GM21737 (cell line): ENCODE results near the gene SNRPB2.

Experiments
- ATAC-seq: cut with Tn5 transposase; IDR thresholded peaks from one replicate; pipeline ENCODE4 v1.9.1; 2021; ENCODE audit warnings: mild to moderate bottlenecking, moderate library complexity; ENCODE audit not compliant: unreplicated experiment

The SNRPB2 gene

DNA sequence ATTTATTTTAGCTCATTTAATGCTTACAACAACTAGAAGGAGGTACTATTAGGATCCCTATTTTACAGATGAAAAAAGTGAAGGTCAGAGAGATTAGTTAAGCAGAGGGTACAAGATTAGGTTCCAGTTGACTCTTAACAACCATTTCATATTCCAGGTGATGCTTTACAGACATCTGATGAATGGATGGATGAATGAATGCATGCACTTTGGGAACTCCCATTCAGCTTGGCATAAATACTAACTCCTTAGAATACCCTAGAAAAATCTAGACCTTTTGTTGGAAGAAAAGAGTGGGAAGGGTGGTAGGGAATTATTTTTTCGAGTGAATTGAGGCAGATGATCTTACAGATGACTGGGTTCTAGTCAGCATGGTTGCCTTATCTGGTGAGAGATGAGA lies 746 bp upstream of the SNRPB2 start:
- no peak for ATAC-seq

DNA sequence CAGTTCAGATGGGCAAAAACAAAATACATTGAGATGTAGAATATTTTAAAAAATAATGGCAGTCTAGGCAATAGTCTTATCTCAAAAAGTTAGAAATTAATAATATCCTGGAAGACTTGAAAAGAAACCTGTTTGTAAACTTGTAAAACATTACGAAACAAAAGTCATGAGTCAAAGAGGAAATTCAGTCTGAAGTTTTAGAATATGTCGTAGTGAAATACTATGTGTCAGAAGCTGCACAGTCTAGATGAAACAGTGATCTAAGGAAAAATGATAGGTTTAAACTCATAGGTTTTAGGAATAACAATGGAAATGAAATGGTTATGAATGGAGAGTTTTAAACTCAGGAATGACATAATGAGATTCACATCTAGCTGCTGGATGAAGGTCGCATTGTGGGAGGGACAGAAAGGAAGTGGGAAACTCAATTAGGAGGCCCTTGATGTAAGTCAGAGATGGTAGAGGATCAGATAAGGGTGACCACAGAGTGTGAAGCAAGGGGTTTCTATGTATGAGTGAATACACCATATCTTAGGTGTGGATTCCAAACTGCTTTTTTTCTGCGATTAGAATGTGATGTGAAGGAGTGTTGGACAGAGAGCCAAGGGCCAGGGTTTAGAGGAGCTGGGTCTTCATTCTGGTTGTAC lies 2.8 kb downstream of the SNRPB2 start:
- no peak for ATAC-seq

DNA sequence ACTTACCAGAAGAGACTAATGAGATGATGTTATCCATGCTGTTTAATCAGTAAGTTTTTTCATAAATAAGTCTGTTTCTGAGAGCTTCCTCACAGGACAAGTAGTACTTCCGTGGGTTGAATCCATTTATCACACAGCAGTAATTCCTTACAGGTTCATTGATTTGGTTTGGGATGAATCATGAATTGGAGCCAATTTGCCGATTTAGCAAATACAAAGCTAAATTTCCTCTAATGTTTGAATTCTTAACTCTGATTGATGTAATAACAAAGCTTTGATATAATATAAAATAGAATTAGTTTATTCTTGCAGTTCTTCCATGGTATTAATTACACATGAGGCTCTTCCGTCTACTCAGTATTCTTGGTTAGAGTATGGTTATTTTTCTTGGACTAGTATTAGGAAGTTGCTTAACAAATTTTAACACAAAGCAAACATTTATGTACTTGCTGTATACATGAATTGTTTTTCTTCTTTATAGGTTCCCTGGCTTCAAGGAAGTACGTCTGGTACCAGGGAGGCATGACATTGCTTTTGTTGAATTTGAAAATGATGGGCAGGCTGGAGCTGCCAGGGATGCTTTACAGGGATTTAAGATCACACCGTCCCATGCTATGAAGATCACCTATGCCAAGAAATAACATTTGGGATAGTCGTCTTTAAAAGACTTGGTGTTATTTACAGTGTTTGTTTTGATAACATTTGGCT lies 10.7 kb downstream of the SNRPB2 start:
- no peak for ATAC-seq

DNA sequence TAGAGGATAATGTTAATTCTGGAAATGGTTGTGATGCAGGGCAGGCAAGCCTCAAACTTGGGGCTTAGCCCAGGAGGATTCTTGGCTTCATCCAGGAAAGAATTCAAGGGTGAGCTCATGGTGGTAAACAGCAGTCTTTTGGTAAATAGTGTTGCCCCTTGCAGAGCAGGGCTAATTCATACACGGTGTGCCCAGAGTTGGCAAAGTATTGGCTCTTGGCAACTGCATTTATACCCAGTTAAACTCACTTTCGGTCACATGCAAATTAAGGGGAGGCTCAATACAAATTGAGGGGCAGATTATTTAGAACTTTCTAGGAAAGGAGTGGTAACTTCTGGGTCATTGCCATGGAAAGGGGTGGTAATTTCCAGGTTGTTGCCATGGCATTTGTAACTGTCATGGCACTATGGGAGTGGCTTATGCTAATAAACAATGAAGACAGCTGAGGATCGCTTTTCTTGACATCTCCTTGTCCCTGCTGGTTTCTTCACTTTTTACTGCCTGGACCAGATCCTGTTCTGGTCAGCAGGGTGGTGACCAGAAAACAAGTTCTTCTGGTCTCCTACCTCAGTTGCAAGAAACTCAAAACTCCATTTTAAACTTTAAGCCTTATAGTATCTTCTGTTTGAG lies 14.5 kb downstream of the SNRPB2 start:
- no peak for ATAC-seq

DNA sequence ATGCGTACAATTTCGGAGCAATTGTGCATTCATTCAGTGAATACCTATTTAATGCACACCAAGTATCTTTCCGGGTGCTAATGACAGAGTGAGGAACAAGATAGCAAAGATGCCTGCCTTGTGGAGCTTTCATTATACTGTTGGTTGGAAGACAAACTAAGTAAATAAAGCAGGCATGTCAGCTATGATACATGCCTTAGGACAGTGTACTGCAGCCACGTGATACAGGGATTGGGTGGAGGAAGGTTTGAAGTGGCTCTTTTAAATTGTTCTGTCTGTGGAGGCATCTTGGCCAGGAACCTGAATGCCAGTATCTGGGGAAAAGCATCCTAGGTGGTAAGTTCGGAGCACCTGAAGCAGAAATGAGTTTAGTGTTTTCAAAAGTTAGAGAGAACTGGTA lies 15.4 kb downstream of the SNRPB2 start:
- ATAC-seq, result no peak

DNA sequence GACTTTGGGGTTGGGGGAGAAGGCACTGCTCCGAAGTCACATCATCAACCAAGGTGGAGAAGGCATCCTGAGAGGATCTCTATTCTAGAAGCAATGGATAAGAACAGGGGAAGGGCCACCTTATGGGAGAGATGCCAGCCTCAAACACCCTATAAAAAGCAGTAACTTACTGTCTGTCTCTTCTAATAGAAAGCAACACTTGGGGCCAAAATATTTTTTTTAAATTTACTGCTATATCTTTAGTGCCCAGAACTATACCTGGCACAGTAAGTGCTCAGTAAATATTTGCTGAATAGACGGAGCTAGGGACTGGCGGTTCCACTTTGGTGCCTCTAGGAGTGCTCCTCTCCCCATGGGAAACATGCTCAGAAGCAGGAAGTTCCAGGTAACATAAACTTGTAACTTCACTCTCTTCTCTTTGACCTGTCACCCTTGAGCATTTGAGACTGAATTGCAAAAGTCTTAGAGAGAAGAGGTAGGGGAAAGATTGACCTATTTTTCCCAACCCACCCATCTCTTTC lies 17.5 kb downstream of the SNRPB2 start:
- ATAC-seq, result no peak

DNA sequence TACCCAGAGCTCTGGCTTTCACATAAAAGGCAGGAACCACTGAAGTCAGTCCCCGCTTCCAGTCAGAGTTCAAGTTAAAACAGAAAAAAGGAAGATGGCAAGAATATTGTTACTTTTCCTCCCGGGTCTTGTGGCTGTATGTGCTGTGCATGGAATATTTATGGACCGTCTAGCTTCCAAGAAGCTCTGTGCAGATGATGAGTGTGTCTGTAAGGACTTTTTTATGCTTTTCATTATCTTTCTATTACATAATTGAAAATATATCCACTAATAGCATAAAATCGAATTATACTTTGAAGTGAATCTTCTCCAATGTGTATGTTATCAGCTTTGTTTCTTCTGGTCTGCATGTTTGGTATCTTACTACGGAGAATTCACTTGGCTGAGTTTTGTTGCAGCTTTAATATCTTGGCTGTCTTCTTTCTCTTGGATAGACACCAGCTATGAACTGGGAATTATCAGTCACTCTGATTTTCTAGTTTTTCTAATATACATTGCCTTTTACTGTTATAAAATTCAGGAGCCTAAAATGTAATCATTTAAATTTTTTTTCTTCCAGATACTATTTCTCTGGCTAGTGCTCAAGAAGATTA lies 18.6 kb downstream of the SNRPB2 start, which contains the start of gene OTOR:
TSS of gene OTOR (plus strand) at position 51 of the 593 bp plus-strand sequence. CDS start at position 95, 44 bp downstream.
- no peak for ATAC-seq

DNA sequence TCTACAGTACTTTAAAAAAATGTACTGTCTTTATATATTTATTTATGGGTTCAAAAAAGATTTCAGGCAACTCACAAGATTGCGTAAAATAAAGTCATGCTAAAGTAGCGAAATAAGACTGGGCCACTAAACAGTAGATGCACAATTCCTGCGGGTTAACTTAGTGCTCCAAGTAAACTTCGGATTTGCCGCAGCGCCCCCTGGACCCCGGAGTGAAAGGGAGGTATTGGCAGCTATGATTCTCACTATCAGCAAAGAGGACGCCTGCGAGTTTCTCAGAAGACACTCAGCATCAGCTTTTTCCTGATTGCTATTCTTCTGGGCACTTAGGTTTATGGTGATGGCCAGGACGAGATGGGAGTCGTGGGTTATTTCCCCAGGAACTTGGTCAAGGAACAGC lies 19.7 kb downstream of the SNRPB2 start:
- ATAC-seq, result no peak

DNA sequence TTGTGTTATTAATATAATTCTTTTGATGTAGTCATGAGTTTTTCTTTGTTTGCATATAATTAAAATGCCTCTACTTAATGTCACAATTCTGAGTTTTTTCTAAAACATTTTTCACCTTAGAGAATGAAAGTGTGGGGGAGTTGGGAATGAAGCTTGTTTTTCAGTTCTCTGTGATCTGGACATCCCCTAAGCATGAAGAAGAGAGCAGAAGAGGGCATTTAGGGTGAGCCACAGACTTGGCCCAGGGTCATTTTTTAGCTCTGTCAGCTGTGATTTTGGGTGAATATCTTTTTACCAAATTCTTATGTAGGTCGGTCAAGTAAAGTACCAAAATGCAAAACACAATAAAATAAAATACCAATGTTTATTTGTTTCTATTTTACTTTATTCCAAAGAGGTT lies 22.3 kb downstream of the SNRPB2 start:
- ATAC-seq, result no peak

DNA sequence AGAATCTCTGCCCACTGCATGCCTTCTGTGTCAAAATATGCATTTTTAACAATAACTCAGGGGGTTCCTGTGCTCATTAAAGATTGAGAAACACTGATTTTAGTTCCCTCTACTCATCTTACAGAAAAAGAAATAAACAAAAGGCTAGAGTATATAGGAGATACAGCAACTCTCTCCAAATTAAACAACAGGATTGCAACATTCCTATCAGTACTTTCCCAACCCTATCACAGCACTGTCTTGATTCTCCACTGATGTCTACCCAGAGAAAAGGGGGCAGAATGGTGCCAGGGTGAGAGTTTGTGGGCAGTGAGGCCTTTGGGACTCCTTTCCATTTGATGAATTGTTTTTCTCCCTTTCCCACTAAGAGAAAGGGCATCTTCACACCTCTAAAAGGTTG lies 23.1 kb downstream of the SNRPB2 start:
- ATAC-seq, result no peak

DNA sequence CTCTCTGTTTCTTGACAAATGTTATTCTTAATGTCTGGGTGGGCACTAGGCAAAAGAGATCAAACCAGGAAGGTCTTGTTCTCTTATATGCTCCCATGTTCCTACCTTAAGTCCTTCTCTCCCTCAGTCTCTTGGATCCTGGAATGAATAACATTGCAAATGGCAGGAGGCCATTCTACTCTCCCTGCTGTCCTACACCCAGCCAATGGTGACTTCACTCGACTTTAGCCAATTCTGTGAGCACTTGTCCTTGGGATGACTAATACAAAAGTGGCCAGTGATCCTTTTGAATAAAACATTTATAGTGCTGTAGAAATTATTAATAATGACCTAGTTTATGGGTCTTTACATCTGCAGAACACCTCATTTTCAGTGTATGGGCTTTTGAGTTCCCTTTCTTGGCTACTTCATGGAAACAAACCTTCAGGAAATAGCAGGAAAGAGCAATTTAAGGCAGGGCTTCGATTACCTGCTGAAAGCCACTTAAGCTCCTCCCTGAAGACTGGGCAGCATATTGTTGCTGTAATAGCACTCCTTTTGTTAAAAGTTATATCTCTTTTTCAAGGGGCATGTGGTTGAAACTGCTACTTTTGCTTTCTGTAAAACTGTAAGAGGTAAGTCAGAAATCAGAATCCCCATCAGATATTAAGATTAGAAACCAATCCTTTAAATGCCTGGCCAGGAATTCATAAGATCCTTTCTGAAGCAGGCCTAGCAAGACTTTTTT lies 28.8 kb downstream of the SNRPB2 start:
- ATAC-seq, result no peak

DNA sequence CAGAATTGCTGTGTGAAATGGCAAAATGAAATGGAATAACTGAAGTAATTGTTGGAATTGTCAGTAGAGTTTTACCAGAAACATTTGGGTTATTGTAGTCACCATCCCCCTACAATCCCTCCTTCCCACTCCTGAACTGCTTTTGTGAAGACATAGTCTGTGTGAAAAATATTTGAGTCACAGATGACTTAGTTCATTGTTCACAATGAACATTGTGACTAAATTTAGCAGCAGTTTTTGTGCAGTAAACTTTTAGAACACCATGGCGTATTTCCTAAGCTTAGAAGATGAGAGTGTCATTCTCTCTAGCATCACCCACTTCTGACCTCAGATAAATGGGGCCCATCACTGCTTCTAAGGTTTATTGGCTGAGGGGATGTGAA lies 29.3 kb downstream of the SNRPB2 start:
- no peak for ATAC-seq

DNA sequence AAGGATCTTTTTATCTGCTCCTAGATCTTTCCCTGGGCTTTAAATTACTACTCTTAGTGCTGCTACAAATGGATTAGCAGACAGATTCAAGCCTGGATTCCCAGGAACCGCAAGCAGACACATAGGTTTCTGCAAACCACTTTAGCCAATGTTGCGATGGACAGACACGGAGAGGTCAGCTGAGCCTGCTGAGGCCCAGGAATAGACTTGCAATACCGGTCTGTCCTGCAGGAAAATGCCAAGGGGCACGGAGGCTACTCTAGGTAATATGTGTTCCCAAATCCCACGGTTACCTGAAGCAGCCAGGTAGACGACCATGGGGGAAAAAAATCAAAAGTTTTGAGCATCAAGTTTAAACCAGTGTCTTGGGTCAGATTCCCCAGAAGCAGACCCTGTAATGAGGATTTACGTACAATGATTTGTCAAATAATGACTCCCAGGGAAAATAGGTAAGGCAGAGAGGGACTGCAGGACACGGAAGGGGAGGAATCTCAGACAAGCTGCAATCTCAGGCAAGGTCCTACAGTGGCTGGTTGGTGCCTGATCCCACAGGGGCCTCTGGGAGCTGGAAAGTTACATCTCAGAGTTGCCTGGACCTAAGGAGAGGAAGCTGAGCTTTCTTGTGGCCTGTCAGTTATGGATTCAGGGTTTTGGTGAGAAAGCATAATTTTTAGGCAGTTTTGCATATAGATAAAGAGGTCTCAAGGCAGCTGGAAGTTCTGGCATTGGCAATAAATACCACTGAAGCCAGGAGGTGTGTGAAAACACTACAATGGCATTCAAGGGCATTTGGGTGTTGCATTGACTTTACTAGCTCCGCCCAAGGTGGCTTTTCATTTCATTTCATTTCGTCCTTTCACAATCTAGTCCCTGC lies 30.8 kb downstream of the SNRPB2 start:
- no peak for ATAC-seq

DNA sequence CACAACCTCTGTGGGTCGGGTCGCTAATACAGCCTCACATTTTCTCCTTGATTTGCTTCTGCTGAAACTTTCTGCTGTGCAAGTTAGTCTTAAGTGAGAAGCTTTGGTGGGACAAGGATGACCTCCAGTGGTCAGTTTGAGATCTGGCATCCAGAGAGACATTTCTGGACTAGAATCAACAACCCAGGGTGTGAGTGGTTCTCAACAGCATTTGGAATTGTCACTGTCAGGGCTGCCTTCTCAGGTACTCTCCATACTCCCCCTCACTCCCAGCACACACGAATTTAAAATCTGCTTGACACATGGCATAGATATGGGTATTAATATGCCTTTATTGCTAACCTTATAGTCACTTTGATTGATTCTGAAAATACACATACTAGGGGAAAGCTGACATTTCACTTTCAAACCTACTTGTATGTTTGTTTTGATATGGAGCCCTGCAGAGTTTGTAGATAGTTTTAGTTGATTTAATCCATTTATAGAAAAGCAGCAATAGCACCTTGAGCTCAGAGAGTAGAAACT lies 31.5 kb downstream of the SNRPB2 start:
- no peak for ATAC-seq

DNA sequence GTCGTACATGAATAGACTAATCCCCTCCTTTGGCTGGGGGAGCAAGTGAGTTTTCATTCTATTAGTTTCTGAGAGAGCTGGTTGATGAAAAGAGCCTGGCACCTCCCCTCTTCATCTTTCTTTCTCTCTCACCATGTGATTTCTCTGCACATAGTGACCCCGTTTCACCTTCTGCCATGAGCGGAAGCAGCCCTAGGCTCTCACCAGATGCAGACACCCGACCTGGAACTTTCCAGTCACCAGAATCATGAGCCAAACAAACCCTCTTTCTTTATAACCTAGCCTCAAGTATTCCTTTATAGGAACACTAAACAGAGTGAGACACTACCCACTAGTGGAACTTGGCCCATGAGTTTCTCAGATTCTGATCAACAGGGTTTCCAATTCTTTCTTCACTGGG lies 34.7 kb downstream of the SNRPB2 start:
- no peak for ATAC-seq

DNA sequence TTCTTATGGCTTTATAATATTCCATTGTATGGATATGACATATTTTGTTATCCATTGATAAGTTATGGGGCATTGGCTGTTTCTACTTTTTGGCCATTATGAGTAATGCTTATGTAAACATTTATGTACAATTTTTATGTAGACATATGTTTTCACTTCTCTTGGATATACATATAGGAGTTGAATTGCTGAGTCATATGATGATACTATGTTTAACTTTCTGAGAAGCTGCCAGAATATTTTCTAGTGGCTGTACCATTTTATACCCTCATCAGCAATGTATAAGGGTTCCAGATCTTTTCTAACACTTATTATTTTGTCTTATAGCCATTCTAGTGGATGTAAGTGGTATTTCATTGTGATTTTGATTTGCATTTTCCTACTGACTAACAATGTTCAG lies 41.4 kb downstream of the SNRPB2 start:
- ATAC-seq, result no peak

DNA sequence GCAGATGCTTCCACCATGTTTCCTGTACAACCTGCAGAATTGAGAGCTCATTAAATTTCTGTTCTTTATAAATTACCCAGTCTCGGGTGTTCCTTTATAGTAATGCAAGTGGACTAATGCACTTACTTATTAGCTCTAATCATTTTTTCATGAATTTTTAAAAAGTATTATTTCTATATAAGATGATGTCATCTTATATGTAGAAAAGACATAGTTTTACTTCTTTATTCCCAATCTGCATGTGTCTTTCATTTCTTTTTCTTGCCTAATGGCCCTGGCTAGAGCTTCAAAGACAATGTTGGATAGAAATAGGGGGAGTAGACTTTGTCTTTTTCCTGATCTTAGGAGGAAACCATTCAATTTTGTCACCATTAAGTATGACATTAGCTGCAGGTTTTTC lies 46.1 kb downstream of the SNRPB2 start:
- ATAC-seq, result no peak

DNA sequence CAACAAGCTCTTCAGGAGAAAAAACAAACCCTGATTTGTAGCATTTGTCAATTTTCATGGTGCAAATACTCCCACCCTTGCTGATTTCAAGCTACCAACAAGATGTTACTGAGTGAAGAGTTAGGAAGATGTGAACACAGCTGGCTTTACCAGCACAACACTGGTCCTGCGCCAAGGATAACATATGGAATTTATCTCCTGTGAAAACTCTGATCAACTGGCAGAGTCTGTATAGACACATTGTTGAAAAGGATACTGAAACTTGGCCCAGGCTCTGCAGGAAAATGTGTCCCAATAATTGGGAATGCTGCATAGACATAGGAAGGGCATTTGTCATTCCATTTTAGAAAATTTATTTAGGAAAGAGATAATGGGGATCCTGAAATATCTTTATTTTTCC lies 47.3 kb downstream of the SNRPB2 start:
- ATAC-seq, result no peak

DNA sequence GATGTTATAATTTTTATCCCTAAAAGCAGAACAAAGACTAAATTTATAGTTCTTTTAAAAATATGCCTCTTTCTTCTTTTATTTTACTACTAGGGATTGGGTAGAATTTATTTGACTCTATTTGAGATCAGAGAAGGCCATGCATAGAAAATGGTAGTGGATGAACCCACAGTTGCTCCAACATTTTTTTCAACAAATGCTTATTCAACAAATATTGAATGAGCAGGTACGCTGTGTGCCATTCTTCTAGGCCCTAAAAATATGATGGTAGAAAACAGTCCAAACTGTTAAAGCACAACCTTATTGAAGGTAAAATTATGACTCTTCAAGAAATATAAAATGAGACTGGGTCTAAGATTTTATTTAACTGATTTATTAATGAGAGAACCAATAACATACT lies 48.3 kb downstream of the SNRPB2 start:
- ATAC-seq, result no peak

DNA sequence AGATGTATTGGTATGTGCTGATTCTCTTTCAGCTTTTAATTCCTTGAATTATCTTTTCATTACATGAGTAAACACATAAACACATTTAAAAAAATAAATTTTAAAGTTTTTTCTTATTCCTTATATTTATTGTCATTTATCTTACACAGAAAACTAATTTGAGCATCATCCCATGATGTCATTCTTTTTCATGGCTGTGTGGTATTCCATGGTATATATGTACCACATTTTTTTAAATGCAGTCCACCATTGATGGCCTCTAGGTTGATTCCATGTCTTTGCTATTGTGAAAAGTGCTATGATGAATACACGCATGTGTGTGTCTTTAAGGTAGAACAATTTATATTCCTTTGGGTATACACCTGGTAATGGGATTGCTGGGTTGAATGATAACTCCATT lies 51.7 kb downstream of the SNRPB2 start:
- ATAC-seq, result no peak
